Smooth muscle cell of the brain vasculature (primary cell): Measurements from ENCODE around the gene PHF3.
"Not testable (repeated sequence)": the region's sequence is repeated elsewhere in the genome, so short reads cannot be mapped to it uniquely, and the experiment has no call there.

ENCODE experiments used
- DNase-seq: peaks from one replicate; pipeline ENCODE4 v3.0.0-alpha.2; 2012; ENCODE audit warnings: low read depth, low spot score

Gene PHF3

DNA sequence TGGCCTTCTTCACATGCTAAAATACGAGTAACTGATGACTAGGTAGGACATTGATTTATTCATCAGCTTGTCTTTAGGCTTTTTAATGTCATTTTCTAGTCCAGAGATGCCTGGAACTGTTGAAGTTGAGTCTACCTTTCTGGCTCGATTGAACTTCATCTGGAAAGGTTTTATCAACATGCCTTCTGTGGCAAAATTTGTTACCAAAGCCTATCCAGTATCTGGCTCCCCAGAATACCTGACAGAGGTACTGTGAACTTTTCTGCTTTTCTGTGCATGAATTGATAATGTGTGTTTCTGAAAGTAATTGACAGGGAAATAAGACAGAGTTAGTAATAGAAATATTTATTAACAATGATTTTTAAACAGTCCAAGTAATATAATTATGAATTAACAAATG lies 71.0 kb downstream of the PHF3 start:
- DNase-seq, result no peak

- no peak for DNase-seq
These were observed 73.0 kb downstream of the PHF3 start for GRCh38 chr6:63708631-63709030.

DNA sequence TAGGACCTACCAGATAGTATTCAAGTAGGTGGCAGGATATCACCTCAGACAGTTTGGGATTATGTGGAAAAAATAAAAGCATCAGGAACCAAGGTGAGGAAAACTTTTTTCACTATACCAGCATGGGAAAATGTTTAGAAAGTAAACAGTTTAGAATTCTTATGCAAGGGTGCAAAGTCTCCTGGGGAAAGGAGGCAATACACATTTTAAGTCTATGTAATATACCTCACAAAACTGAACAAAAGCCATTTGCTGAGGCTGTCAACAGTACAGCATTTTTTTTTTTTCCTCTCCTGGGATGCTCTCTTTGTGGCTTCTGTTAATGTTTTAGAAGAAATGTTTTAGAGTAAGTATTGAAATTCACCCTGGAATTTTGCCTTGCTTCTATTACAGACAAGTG lies 73.5 kb downstream of the PHF3 start:
- DNase-seq, result no peak

DNA sequence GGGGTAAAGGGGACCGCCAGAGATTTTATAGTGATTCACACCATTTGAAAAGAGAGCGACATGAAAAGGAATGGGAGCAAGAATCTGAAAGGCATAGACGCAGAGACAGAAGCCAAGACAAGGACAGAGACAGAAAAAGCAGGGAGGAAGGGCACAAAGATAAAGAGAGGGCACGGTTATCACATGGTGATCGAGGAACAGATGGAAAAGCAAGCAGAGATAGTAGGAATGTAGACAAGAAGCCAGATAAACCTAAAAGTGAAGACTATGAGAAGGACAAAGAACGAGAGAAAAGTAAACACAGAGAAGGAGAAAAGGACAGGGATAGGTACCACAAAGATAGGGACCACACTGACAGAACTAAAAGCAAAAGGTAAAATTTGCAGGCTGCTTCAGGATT lies 77.7 kb downstream of the PHF3 start:
- no peak for DNase-seq

- DNase-seq, result no peak
These were observed 78.5 kb downstream of the PHF3 start for GRCh38 chr6:63714091-63714490.

GRCh38 chr6:63716169-63716568 lies 80.6 kb downstream of the PHF3 start:
- no peak for DNase-seq

DNA sequence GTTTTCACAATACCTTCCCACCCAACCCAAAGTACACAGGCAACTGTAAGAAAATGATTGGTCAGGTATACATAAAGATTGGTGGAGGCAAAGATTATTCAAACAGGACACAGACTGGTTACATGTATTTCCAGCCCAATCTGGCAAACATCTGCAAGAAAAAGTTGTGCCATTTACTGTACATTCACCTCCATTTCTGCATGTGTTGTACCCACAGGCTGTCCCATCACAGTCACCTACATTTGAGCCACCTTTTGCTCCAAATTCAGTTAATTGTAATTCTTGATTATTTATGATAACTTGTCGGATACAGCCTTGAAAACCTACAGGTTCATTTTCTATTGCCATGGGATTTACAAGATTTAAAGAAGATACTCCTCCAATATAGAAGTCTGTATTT lies 85.6 kb downstream of the PHF3 start:
- no peak for DNase-seq

DNA sequence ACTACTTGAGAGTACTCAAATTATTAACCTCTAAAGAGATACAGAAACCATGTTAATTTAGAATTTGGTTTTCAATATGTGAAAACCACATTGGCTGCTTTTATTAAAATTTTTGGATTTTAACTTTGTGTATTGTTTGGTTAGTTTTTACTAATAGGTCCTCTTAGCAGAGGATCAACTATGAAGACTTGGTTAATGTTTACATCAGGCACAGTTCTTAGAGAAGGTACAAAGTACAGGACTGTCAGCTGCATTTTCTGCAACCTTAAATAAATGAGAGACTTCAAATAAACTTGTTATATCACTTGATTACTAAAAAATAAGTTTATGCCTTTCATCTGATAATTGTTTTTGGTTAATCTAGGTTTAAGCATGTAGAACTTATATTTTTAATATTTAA lies 89.1 kb downstream of the PHF3 start:
- DNase-seq, result no peak

- no peak for DNase-seq
These were observed 94.7 kb downstream of the PHF3 start for GRCh38 chr6:63730311-63730710.

DNA sequence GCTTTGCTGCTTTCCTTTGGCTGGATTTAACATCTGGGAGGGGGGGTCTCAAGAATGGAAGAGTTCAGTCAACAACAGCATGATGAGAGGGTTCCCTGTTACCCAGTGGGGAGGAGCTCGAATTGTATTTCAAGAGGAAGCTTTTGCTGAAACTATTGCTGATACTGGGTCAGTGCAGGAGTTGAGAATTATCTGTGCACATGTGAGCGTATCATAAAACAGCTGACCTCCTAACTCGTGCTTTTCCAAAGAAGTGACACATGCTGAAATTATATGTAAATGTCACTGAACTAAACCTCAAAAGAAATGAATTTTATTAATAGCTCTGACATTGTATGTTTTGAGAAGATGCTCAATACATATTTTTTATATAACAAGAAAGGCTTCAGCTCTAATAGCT lies 96.3 kb downstream of the PHF3 start:
- no peak for DNase-seq

DNA sequence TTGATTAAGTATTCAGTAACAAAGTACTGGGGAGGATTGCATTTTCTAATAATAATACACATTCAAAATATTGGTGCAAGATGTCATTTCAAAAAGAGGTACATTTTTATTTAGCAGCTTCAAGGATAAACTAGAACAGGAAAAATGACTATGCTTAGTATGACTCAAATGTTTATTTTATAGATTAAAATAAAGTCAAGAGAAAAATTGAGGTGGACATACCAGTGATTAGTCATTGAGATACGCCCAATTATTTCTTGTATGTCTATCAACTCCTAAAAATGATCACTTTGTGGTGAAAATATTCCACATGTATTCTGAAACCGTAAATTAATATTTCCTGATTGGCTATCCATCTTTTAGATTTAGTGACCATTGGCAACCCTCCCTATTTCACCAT lies 96.7 kb downstream of the PHF3 start:
- no peak for DNase-seq

GRCh38 chr6:63734923-63735322 lies 99.3 kb downstream of the PHF3 start:
- no peak for DNase-seq

DNA sequence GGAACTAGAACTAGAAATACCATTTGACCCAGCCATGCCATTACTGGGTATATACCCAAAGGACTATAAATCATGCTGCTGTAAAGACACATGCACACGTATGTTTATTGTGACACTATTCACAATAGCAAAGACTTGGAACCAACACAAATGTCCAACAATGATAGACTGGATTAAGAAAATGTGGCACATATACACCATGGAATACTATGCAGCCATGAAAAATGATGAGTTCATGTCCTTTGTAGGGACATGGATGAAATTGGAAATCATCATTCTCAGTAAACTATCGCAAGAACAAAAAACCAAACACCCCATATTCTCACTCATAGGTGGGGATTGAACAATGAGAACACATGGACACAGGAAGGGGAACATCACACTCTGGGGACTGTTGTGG lies 102.6 kb downstream of the PHF3 start:
- not testable (repeated sequence) for DNase-seq

DNA sequence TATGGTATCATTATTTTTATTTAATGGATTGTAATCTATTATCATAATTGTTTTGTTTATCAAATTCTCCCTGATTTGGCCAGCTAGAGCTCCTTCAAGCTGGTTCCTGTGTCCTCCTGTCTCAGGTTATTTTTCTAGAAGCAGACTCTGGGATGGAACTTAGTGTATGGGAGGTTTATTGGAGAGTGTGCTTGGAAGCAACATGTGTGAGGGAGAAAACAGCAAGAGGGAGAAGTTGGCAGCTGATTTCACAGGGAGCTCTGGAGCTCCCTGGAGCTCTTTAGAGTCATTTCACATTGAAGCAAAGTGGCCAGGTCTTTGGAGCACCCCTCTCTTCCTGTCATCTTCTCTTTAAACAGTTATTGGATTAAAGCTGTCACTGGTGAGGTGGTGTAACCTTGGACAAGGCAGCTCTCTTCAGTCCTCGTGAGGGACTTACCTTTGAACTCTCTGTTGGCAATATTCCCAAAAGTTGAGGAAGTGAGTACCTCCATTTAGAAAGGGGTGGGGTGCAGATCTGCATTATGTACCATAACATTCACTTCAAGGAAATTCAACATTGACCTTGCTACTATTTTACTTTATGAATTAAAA lies 103.6 kb downstream of the PHF3 start:
- no peak for DNase-seq

DNA sequence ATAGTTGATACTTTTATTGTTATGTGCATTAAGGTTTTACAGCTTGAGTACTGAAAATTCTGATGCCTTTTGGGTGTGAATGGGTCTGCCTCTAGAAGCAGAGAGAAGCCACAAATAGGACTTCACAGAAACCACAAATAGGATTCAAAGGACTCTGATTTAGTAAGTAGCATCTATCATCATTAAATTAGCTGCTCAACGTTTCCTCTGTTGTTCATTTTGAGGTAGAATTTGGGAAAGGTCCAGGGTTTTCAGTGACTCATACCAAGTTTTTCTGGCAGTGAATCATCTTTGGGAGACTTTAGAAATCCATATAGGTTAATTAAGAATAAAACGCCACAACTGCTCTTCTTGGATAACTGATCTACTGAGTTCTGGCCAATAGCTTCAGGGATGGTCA lies 105.1 kb downstream of the PHF3 start:
- no peak for DNase-seq

- DNase-seq, result no peak
These were observed 106.5 kb downstream of the PHF3 start for GRCh38 chr6:63742060-63742459.

DNA sequence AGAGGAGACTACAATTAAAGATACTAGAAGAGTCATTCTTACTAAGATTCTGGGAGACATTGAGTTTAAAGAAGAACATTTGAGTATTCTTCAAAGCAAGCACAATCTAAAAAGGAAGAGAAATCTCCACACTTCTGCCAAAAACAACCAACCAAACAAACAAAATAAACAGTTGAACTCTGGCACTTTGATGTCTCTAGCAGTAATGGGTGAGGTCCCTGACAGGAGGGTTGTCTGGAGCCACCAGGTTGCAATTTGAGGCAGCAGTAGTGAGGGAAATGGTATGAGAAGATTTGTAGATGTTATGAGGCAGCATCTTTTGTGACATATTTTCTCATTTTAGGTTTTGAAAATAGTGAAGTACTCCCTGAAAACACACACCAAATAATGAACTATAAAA lies 108.1 kb downstream of the PHF3 start:
- DNase-seq, result no peak

- DNase-seq, result no peak
These were observed 109.2 kb downstream of the PHF3 start for GRCh38 chr6:63744810-63745209.

DNA sequence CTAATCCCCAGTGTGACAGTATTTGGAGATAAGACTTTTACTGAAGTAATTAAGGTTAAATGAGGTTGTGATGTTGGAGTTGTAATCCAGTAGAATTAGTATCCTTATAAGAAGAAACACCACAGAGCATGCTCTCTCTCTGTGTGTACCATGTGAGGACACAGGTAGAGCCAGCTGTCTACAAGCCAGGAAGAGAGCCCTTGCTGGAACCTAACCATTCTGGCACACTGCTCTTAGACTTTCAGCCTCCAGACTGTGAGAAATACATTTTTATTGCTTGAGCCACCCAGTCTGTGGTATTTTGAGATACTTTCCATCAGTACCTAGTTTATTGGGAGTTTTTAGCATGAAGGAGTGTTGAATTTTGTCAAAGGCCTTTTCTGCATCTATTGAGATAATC lies 110.2 kb downstream of the PHF3 start:
- DNase-seq, result no peak

DNA sequence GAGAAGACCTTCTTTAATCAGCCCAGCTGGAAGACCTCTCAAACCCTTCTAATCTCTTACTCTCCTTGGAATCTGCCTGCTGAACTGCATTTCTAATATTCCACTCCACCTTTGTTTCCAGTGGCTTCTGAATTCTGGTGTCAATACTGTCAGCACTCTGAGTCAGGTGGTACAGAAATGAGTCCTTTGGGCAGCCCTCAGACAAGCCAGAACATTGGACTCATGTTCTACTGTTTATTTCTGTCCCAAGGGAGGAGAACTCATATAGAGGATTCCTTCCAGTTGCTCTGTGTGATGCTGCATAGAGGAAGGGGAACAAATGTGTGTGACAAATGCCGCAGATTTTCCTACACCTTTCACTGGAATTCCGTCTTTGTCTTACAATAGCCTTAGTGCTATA lies 114.8 kb downstream of the PHF3 start:
- no peak for DNase-seq

DNA sequence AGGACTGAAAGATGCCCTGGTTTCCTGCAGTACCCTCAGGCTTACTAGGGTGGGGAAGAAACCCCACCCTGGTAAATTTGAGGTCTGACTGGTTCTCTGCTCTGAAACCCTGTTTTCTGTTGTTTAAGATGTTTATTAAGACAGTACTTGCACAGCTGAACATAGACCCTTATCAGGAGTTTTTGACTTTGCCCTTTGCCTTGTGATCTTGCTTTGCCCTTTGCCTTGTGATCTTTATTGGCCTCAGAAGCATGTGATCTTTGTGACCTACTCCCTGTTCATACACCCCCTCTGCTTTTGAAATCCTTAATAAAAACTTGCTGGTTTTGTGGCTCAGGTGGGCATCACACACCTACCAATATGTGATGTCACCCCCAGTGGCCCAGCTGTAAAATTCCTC lies 121.7 kb downstream of the PHF3 start:
- not testable (repeated sequence) for DNase-seq

DNA sequence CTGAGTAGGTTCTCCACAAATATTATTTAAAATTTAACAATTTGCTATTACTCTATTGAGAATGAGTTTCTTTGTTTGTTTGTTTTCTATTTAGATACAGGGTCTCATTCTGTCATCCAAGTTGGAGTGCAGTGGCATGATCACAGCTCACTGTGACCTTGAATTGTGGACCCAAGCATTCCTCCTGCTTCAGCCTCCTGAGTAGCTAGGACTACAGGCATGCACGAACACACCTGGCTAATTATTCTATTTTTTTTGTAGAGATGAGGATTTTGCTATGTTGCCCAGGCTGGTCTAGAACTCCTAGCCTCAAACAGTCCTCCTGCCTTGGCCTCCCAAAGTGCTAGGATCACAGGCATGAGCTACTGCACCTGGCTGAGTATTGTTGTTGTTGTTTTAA lies 122.2 kb downstream of the PHF3 start:
- DNase-seq, result no peak

GRCh38 chr6:63759605-63760105 lies 124.1 kb downstream of the PHF3 start:
- no peak for DNase-seq

GRCh38 chr6:63760199-63760598 lies 124.6 kb downstream of the PHF3 start:
- no peak for DNase-seq
